ENCODE data around the gene MOK.

DNA sequence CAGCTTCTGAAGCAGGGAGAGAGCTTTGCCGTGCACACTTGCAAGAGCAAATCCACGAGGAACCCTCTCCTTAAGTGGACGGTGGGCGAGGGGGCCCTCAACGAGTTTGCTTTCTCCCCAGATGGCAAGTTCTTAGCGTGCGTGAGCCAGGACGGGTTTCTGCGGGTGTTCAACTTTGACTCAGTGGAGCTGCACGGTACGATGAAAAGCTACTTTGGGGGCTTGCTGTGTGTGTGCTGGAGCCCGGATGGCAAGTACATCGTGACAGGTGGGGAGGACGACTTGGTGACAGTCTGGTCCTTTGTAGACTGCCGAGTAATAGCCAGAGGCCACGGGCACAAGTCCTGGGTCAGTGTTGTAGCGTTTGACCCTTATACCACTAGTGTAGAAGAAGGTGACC lies 96.2 kb downstream of the MOK start:
- no peak for TF ChIP-seq POLR2A (IDR thresholded peaks at IDR 0.05)
- TF ChIP-seq, protein P1, sequence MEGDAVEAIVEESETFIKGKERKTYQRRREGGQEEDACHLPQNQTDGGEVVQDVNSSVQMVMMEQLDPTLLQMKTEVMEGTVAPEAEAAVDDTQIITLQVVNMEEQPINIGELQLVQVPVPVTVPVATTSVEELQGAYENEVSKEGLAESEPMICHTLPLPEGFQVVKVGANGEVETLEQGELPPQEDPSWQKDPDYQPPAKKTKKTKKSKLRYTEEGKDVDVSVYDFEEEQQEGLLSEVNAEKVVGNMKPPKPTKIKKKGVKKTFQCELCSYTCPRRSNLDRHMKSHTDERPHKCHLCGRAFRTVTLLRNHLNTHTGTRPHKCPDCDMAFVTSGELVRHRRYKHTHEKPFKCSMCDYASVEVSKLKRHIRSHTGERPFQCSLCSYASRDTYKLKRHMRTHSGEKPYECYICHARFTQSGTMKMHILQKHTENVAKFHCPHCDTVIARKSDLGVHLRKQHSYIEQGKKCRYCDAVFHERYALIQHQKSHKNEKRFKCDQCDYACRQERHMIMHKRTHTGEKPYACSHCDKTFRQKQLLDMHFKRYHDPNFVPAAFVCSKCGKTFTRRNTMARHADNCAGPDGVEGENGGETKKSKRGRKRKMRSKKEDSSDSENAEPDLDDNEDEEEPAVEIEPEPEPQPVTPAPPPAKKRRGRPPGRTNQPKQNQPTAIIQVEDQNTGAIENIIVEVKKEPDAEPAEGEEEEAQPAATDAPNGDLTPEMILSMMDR (IDR thresholded peaks at IDR 0.05), result no peak
- no peak for TF ChIP-seq POLR2AphosphoS5 (IDR thresholded peaks at IDR 0.05)
